Measurements from ENCODE around the gene HIP1. TPM values are rescaled to one million over a fixed set of nuclear protein-coding genes. Genes with fewer than 3 reads are reported as not detected.

Gene HIP1
- total RNA-seq, 1 donor from 2014 or later: 30.9 TPM

GRCh38 chr7:75624134-75624832 is 114.5 kb downstream of the HIP1 start:
- TF ChIP-seq CTCF (IDR thresholded peaks at IDR 0.05; ENCODE audit: unreplicated experiment): no peak
- DNase-seq (ENCODE audit: low spot score in 2 of 2, unreplicated experiment in 2 of 2): no peak
- Mint-ChIP-seq H3K27ac (peak overlapping the region; percentile 17), H3K4me1 (peaks cover 2% of the 10 kb centered on the region), H3K9me3 (peaks cover 26% of the 10 kb centered on the region), H3K27me3 (ENCODE audit: low read depth) (no peaks in the 10 kb centered on the region), H3K4me3 (no peak overlapping the region), H3K36me3 (peaks cover 22% of the 10 kb centered on the region)

GRCh38 chr7:75623390-75624133 is 115.2 kb downstream of the HIP1 start:
- peak overlapping the region; percentile 49 for H3K27ac Mint-ChIP-seq
- no peaks in the 10 kb centered on the region for H3K27me3 Mint-ChIP-seq (ENCODE audit: low read depth)
- peaks cover 24% of the 10 kb centered on the region for H3K9me3 Mint-ChIP-seq
- peaks cover 16% of the 10 kb centered on the region for H3K36me3 Mint-ChIP-seq
- peaks cover 2% of the 10 kb centered on the region for H3K4me1 Mint-ChIP-seq
- no peak for TF ChIP-seq CTCF (IDR thresholded peaks at IDR 0.05; ENCODE audit: unreplicated experiment)
- DNase-seq (ENCODE audit: low spot score in 2 of 2, unreplicated experiment in 2 of 2): no peak
- H3K4me3 Mint-ChIP-seq: no peak overlapping the region

GRCh38 chr7:75621124-75621523 is 117.6 kb downstream of the HIP1 start:
- Mint-ChIP-seq H3K4me3 (no peak overlapping the region), H3K9me3 (peaks cover 8% of the 10 kb centered on the region), H3K27me3 (ENCODE audit: low read depth) (no peaks in the 10 kb centered on the region), H3K4me1 (peaks cover 2% of the 10 kb centered on the region), H3K27ac (no peak overlapping the region), H3K36me3 (peaks cover 4% of the 10 kb centered on the region)
- TF ChIP-seq CTCF (IDR thresholded peaks at IDR 0.05; ENCODE audit: unreplicated experiment): no peak
- no peak for DNase-seq (ENCODE audit: low spot score in 2 of 2, unreplicated experiment in 2 of 2)

GRCh38 chr7:75619636-75620035 is 119.1 kb downstream of the HIP1 start:
- no peak for DNase-seq (ENCODE audit: low spot score in 2 of 2, unreplicated experiment in 2 of 2)
- Mint-ChIP-seq H3K27me3 (ENCODE audit: low read depth) (no peaks in the 10 kb centered on the region), H3K4me3 (no peak overlapping the region), H3K4me1 (peaks cover 1% of the 10 kb centered on the region), H3K36me3 (no peaks in the 10 kb centered on the region), H3K9me3 (no peaks in the 10 kb centered on the region), H3K27ac (no peak overlapping the region)
- TF ChIP-seq CTCF (IDR thresholded peaks at IDR 0.05; ENCODE audit: unreplicated experiment): no peak

GRCh38 chr7:75617634-75618234 is 121.0 kb downstream of the HIP1 start:
- no peak overlapping the region for H3K27ac Mint-ChIP-seq
- H3K27me3 Mint-ChIP-seq (ENCODE audit: low read depth): no peaks in the 10 kb centered on the region
- no peak overlapping the region for H3K4me3 Mint-ChIP-seq
- DNase-seq (ENCODE audit: low spot score in 2 of 2, unreplicated experiment in 2 of 2): no peak
- no peaks in the 10 kb centered on the region for H3K4me1 Mint-ChIP-seq
- no peaks in the 10 kb centered on the region for H3K9me3 Mint-ChIP-seq
- no peaks in the 10 kb centered on the region for H3K36me3 Mint-ChIP-seq
- TF ChIP-seq CTCF (IDR thresholded peaks at IDR 0.05; ENCODE audit: unreplicated experiment): no peak
